Measurements from ENCODE around the gene NONO.
"Not testable (repeated sequence)": the region's sequence is repeated elsewhere in the genome, so short reads cannot be mapped to it uniquely, and the experiment has no call there.

Gene NONO

GRCh38 chrX:71283403-71284143 is at the start of gene NONO:
NONO (plus strand) TSS chrX:71283635; CDS start chrX:71290638, 7,003 bp downstream.
- peak; percentile 67 for DNase-seq

GRCh38 chrX:71235482-71235881 is 48.0 kb upstream of the NONO start:
- no peak for DNase-seq

- no peak for DNase-seq
These were observed 46.6 kb upstream of the NONO start for GRCh38 chrX:71236836-71237235.

- no peak for DNase-seq
These were observed 43.7 kb upstream of the NONO start for GRCh38 chrX:71239781-71240180.

GRCh38 chrX:71241301-71241700 is 42.1 kb upstream of the NONO start:
- DNase-seq = no peak

GRCh38 chrX:71244359-71245128 is 38.9 kb upstream of the NONO start:
- no peak for DNase-seq

GRCh38 chrX:71245159-71245558 is 38.3 kb upstream of the NONO start:
- DNase-seq = no peak

- no peak for DNase-seq
These were observed 32.6 kb upstream of the NONO start for GRCh38 chrX:71250841-71251240.

GRCh38 chrX:71251466-71251973 is 31.9 kb upstream of the NONO start:
- DNase-seq = no peak

- DNase-seq = no peak
These were observed 31.2 kb upstream of the NONO start for GRCh38 chrX:71252221-71252620.

GRCh38 chrX:71253253-71254091 is 30.0 kb upstream of the NONO start:
- peak; percentile 7 for DNase-seq

GRCh38 chrX:71254092-71254963 is 29.1 kb upstream of the NONO start, which contains the start of gene ZMYM3:
ZMYM3 (minus strand) TSS chrX:71254140; CDS start chrX:71253255, 885 bp downstream.
- DNase-seq = peak; percentile 72

- DNase-seq = no peak
These were observed 27.4 kb upstream of the NONO start for GRCh38 chrX:71256051-71256450.

GRCh38 chrX:71256856-71257255 is 26.6 kb upstream of the NONO start:
- DNase-seq = no peak

- DNase-seq = not testable (repeated sequence)
These were observed 14.8 kb upstream of the NONO start for GRCh38 chrX:71268624-71269023.

- no peak for DNase-seq
These were observed 13.5 kb upstream of the NONO start for GRCh38 chrX:71269801-71270395.

GRCh38 chrX:71272313-71272712 is 11.1 kb upstream of the NONO start:
- DNase-seq = not testable (repeated sequence)

- DNase-seq = not testable (repeated sequence)
These were observed 2.1 kb upstream of the NONO start for GRCh38 chrX:71281300-71281699.

GRCh38 chrX:71282514-71283402 is 677 bp upstream of the NONO start:
- DNase-seq = no peak

GRCh38 chrX:71285929-71286328 is 2.5 kb downstream of the NONO start:
- no peak for DNase-seq

Measured in activated effector memory CD4-positive, alpha-beta T cell treated with Interleukin-2 at 50 U/mL for 16 hours (primary cell).